Fibroblast of villous mesenchyme (primary cell): ENCODE measurements around the gene TCF12. TPM values are rescaled to one million over a fixed set of nuclear protein-coding genes. Genes with fewer than 3 reads are reported as not detected.
A peak's percentile ranks its signal among the peaks of the same experiment; 100 is the strongest.

ENCODE experiments used
- DNase-seq: peaks from one replicate; pipeline ENCODE4 v3.0.0-alpha.2; 2010; ENCODE audit warnings: low read depth
- H3K4me3 ChIP-seq: 2 replicates; pipeline ENCODE4 v1.5.1; 2011; ENCODE audit warnings: low read depth, mild to moderate bottlenecking, low read length
- CTCF ChIP-seq: IDR thresholded peaks from 2 replicates; pipeline ENCODE4 v1.5.1; 2012; ENCODE audit warnings: low read depth, mild to moderate bottlenecking, low read length; ENCODE audit not compliant: insufficient read depth
- total RNA-seq: library from RNA; depleted of rRNA; stranded (reverse); fragments of >200 nt; gene quantifications from 2 replicates; pipeline ENCODE4 v1.2.3, GENCODE V29; 2012

The TCF12 gene
- total RNA-seq, 1 donor: 110 TPM

- H3K4me3 ChIP-seq: peak overlapping the region; percentile 58
- no peak for DNase-seq
- no peak for TF ChIP-seq CTCF
Measured at GRCh38 chr15:57306944-57307411, 388.5 kb downstream of the TCF12 start.

GRCh38 chr15:57307527-57308169 is 389.2 kb downstream of the TCF12 start:
- no peak overlapping the region for H3K4me3 ChIP-seq
- no peak for TF ChIP-seq CTCF
- peak; percentile 80 for DNase-seq

GRCh38 chr15:57308170-57308545 is 389.7 kb downstream of the TCF12 start:
- no peak for DNase-seq
- H3K4me3 ChIP-seq: no peak overlapping the region
- no peak for TF ChIP-seq CTCF

- TF ChIP-seq CTCF: no peak
- no peak for DNase-seq
- no peak overlapping the region for H3K4me3 ChIP-seq
Measured at GRCh38 chr15:57309856-57310760, 391.7 kb downstream of the TCF12 start.

GRCh38 chr15:57310876-57311275 is 392.4 kb downstream of the TCF12 start:
- TF ChIP-seq CTCF: no peak
- no peak for DNase-seq
- H3K4me3 ChIP-seq: no peak overlapping the region

- H3K4me3 ChIP-seq: no peak overlapping the region
- no peak for TF ChIP-seq CTCF
- DNase-seq: peak; percentile 58
Measured at GRCh38 chr15:57312006-57312317, 393.5 kb downstream of the TCF12 start.
